GM18873 (cell line): ENCODE measurements around the gene KCNF1.

Experiments
- ATAC-seq: cut with Tn5 transposase; IDR thresholded peaks from one replicate; pipeline ENCODE4 v1.9.1; 2021; ENCODE audit warnings: mild to moderate bottlenecking, moderate library complexity, moderate number of reproducible peaks; ENCODE audit not compliant: unreplicated experiment, low FRiP score

The KCNF1 gene, protein sequence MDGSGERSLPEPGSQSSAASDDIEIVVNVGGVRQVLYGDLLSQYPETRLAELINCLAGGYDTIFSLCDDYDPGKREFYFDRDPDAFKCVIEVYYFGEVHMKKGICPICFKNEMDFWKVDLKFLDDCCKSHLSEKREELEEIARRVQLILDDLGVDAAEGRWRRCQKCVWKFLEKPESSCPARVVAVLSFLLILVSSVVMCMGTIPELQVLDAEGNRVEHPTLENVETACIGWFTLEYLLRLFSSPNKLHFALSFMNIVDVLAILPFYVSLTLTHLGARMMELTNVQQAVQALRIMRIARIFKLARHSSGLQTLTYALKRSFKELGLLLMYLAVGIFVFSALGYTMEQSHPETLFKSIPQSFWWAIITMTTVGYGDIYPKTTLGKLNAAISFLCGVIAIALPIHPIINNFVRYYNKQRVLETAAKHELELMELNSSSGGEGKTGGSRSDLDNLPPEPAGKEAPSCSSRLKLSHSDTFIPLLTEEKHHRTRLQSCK

DNA sequence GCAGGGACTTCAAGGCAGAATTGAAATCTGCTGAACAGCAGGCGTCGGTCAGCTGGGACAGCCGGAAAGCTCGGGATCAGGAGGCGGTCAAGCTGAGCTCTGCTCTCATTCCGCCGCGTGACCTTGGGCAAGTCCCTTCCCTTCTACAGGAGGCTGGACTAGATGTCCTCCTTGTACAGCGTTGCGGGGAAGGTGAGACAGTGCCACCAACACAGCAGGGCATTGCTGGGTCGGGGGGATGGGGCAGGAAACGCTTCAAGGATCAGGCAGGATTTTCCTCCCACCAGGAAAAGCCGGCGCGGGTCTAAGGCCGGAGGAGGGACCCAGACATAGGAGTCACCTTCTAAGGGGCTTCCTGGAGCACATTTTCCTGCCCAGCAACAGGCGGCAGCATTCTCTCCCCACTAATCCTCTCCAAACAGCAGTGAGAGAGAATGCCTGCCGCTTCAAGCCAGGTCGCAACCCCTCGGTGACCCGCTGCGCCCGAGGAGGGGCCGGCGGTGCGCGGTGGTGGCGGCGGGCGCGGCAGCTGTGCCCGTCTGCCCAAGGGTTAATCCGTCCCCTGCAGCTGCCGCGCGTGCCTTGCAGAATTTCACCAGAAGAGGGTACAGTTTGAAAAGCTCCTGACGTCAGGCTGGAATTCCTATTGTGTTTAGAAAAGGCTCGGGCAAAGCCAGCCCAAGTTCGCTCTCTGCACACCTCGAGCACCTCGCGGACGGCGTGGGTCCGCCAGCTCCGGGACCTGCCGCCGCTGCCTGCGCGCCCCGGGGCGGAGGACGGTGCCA lies at the start of gene KCNF1:
TSS of gene KCNF1 (plus strand) at position 644 of the 785 bp plus-strand sequence. CDS start 493 bp downstream, outside the sequence.
- no peak for ATAC-seq

- no peak for ATAC-seq
These were observed 49.4 kb upstream of the KCNF1 start for GRCh38 chr2:10862330-10862729.

- ATAC-seq: no peak
These were observed 48.7 kb upstream of the KCNF1 start for GRCh38 chr2:10863047-10863446.

- ATAC-seq: no peak
These were observed 47.9 kb upstream of the KCNF1 start for GRCh38 chr2:10863837-10864236.

- ATAC-seq: no peak
These were observed 47.5 kb upstream of the KCNF1 start for GRCh38 chr2:10864251-10864650.

DNA sequence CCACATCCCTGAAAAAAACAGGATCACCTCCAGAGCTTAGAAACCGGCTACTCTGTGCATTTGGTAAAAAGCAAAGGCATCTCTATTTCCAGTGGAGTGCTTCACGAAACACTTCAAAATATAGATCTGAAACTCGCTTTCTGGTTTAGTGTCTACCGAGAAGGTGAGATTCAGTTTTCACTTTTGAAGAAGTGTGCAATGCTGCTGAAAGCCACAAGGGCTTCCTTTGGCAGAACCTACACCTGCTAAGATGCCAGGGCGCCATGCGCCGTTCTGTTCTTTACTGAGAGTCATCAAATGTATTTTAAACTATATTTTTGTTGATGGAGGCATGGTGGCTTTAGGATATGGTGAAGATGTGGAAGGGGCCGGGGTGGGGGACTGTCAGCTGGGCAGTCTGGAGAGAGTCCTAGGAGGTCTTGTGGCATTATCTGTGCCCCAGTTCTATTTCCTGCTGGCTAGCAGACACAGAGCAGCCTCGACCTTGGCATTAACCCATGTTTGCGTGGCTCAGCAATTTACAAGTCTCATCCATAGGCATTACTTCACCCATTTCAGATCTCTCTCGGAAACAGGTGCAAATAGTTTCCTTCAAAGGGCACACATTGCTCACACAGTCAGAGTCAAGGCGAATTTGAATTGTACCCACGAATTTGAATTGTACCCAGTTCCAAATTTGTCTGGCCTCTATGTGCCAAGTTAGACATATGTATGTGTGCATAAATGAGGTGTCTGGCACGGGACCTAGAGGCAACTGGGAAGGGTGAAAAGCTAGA lies 46.7 kb upstream of the KCNF1 start:
- ATAC-seq: peak; percentile 94

DNA sequence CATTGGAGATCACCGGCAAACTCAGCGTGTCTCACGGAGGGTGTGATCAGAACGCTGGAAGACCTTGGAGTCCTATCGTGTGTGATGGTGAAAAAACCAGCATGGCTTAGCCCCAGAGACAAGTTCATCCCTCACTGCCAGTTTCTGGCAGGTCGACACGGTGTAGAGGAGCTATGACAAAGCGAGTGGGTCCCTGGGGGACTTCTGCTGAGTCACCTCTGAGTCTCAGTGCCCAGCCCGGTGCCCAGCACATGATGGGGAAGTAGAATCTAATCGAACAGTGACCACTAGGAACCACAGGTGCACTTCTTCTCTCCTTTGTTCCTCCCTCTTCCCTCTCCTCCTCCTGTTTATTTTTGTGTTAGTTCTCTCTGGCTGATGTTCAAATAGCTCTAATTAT lies 45.9 kb upstream of the KCNF1 start:
- ATAC-seq: no peak

- ATAC-seq: no peak
These were observed 43.9 kb upstream of the KCNF1 start for GRCh38 chr2:10867692-10868420.

GRCh38 chr2:10868465-10869314 lies 43.0 kb upstream of the KCNF1 start:
- no peak for ATAC-seq

- ATAC-seq: no peak
These were observed 39.8 kb upstream of the KCNF1 start for GRCh38 chr2:10871978-10872377.

- ATAC-seq: no peak
These were observed 38.6 kb upstream of the KCNF1 start for GRCh38 chr2:10873171-10873570.

DNA sequence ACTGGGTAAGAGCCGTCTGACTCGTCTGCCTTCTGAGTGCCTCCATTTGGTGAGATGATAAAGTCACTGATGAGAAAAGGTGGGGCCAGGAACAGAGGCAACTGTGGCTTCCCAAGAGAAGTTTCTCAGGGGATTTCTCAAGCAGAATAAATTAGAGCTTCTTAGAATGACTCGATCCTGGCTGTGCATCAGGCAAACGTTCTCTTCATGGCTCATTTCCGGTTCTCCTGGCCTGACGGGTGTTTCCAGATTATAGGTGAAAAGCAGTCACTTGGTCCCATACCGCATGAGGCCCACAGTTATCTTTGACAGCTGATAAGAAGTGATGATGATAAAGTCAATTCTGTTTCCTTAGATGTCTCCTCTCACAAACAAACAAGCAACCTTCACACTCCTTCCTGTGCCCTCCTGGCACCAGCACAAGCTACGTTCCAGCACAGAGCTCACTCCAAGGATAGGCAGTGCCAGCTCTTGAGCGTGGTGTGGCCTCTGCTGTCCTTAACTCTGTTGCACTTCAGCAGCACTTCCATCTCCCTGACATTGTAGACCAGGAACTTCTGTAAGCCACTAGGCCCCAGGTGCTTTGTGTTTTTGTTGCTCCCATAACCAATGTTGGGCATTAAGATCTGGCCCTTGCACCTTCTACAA lies 37.8 kb upstream of the KCNF1 start:
- peak; percentile 60 for ATAC-seq

DNA sequence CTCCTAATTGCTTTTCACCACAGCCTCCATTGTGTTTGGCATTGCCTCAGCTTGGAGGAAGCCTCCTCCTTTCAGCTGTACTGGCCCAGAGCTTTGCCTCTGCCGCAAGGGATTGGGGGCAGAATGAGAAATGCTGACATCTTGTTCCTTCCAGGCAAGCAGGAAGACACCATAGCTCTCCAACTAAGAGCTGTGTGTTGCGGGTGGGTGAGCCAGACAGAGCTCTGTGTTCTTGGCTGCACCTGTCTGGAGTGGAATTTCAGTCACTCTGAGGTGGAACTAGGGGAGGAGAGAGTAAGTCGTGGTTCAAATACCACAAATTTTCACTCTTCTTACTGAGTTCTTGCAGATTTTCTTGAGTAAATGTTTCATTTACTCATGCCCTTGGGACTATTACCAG lies 36.6 kb upstream of the KCNF1 start:
- ATAC-seq: no peak

- ATAC-seq: no peak
These were observed 35.3 kb upstream of the KCNF1 start for GRCh38 chr2:10876394-10876793.

DNA sequence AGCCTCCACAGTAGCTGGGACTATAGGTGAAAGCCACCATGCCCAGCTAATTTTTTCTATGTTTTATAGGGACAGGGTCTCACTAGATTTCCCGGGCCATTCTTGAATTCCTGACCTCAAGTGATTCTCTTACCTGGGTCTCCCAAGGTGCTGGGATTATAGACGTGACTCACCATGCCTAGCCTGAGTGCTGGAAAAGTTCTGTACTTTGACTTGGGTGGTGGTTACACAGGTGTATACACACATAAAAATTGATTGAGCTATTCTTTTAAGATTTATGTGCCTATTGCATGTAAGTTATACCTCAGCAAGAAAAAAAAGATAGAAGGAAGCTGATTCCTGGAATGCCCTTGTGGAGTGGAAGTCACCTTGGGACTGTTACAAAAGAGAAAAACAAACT lies 34.8 kb upstream of the KCNF1 start:
- no peak for ATAC-seq

GRCh38 chr2:10877651-10878111 lies 34.1 kb upstream of the KCNF1 start:
- no peak for ATAC-seq

DNA sequence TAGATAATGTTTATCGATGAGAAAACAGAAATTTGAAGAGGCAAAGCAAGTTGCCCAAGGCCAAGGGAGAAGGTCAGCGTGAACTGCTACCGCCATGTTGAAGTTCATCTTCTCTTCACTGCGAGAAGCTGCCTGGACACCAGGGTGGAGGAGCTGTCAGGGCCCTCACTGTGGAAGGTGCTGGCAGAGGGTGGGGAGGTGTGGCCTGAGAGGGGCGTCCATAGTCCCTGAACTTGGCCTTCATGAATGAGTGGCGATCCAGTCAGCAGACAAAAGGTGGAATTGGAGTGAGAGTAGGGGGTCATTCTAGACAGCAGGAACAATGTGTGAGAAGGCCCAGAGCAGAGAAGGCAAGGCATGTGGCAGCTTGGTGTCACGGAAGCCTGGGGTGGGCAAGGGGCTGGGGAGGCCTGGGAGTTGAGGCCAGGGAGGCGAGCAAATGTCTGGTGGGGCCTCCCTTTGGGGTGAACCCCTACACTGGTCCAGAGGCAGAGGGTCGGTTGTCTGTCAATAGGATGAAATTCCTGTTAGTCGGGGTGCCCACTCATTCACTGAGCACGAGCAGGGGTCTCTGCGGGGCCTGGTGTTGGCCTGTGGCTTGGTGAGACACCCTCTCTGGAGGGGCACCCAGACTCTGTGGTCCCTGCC lies 33.3 kb upstream of the KCNF1 start:
- no peak for ATAC-seq

DNA sequence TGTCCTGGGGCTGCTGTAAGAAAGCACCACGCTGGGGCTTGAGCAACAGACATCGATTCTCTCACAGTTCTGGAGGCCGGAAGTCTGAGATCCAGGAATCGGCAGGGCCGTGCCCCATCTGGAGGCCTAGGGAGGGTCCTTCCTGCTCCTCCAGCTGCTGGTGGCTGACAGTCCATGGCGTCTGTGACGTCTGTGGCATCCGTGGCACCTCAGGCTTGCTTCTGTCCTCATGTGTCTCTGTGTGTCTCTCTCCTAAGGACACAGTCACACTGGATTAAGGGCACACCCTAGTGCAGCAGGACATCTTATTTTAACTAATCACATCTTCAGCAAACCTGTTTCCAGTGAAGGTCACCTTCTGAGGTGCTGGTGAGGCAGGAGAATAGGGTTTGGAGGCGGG lies 32.6 kb upstream of the KCNF1 start:
- no peak for ATAC-seq
